ENCODE results near the gene MLLT10. TPM values are rescaled to one million over a fixed set of nuclear protein-coding genes. Genes with fewer than 3 reads are reported as not detected.

The MLLT10 gene
- total and polyA plus RNA-seq, 9 of the 15 experiments (the other 6 are each of a cell fraction or from before 2014, with no cell fraction given), result 18.8 to 81.4 (median 64.2) TPM

DNA sequence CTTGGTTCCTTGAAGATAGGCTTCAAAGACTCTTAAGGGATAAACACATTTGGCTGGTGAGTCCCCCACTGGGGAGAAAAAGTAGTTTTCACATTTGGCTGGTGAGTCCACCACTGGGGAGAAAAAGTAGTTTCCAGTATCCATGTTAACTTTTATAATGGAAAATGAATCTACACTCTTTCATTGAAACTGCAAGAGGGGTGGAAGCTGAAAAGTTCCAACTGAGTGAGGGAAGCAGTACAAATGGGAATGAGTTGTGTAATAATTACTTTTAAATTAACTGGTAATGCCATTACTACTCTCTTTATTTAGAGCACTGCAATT, 153.9 kb downstream of the MLLT10 start (continued):
- TF ChIP-seq, protein P1, sequence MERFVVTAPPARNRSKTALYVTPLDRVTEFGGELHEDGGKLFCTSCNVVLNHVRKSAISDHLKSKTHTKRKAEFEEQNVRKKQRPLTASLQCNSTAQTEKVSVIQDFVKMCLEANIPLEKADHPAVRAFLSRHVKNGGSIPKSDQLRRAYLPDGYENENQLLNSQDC (CRISPR knock-in tag; IDR thresholded peaks at IDR 0.05), result no peak

GRCh38 chr10:21688870-21689269, 154.8 kb downstream of the MLLT10 start:
- Histone ChIP-seq H3K4me1 (replicated peaks in 1 of 2; ENCODE audit: control insufficient read depth in 2 of 2, insufficient read depth in 2 of 2, low read length in 2 of 2) (peaks cover 0 to 8% of the 10 kb centered on the region in 2 experiments; a peak in 2 of 5 replicates), H4K20me1 (replicated peaks; ENCODE audit: control insufficient read depth, insufficient read depth, low read length) (no peaks in the 10 kb centered on the region), H3K9me3 (replicated peaks; ENCODE audit: control insufficient read depth, insufficient read depth, low read depth, low read length) (no peaks in the 10 kb centered on the region), H3K4me2 (ENCODE audit: insufficient read depth, low read length) (no peak overlapping the region), H3K27me3 (ENCODE audit: control insufficient read depth in 2 of 2, insufficient read depth in 2 of 2, low read length in 2 of 2) (no peaks in the 10 kb centered on the region), H3K9ac (ENCODE audit: insufficient read depth in 1 of 2, low read depth in 2 of 2, low read length in 2 of 2) (no peak overlapping the region), H3K9me1 (ENCODE audit: control insufficient read depth, insufficient read depth, low read length) (no peaks in the 10 kb centered on the region), H3K36me3 (ENCODE audit: control insufficient read depth, insufficient read depth, low read length) (peaks cover 60% of the 10 kb centered on the region), H3K27ac (ENCODE audit: extremely low read depth, low read depth, low read length) (no peak overlapping the region), H2AFZ (ENCODE audit: low read depth, low read length) (no peak overlapping the region), H3K79me2 (ENCODE audit: control insufficient read depth, insufficient read depth, low read length) (peaks cover 17% of the 10 kb centered on the region; the same call in 2 of the 3 replicates), H3K4me3 (no peak overlapping the region)
- WGBS (ENCODE audit: insufficient coverage, low coverage, missing lambda C conversion rate), result 100% methylated on average over 1 of the region's 1 CpG
- TF ChIP-seq C11orf30 (IDR thresholded peaks at IDR 0.05; ENCODE audit: low read depth), result peak; percentile 53; the same call in 1 of the 2 replicates
- no peak for TF ChIP-seq ARID4B (CRISPR knock-in tag; IDR thresholded peaks at IDR 0.05)
- TF ChIP-seq ZNF316 (IDR thresholded peaks at IDR 0.05), result peak; percentile 59
- FAIRE-seq (no peak), DNase-seq (ENCODE audit: extremely low read depth in 1 of 4, low spot score in 3 of 4) (no peak), ATAC-seq (no peak)
- ChIA-PET CTCF (ENCODE audit: low intra/inter-chr PET ratio) (no interaction called here), POLR2A (interaction anchor here (0.6 to 0.8 kb wide), 2 partner anchors 28 to 36 kb away, joined by 3 read pairs; no protein-coding TSS in a partner anchor)
- intact Hi-C loops (cut with micrococcal nuclease), result no loop called here
- no TSS peak for BruUV-seq (replicated peaks)
- in situ Hi-C loops (cut with MboI), result no loop called here
